Left lung (tissue), 10 donors: ENCODE data around the gene ZNF76. TPM values are rescaled to one million over a fixed set of nuclear protein-coding genes. Genes with fewer than 3 reads are reported as not detected.

Experiments
- ATAC-seq: fragments of 200-7000 bp; cut with Tn5 transposase; one replicate; pipeline ENCODE4 v1.9.1; 2020; ENCODE audit warnings: moderate library complexity
- DNase-seq, 4 donors: peaks; one replicate each; pipeline ENCODE4 v3.0.0-alpha.2; 2013 to 2020
- H3K27ac ChIP-seq, 2 donors: fragments of 200-600 bp; sonication (generic) in 1 of 2; one replicate each; pipeline versions ENCODE4 v1.5.0 to v1.8.0; 2020 to 2021
- H3K27me3 ChIP-seq, 2 donors: fragments of 200-600 bp; sonication (generic) in 1 of 2; one replicate each; pipeline versions ENCODE4 v1.5.0 to v1.8.0; 2020 to 2021
- H3K36me3 ChIP-seq, 2 donors: fragments of 200-600 bp; sonication (generic) in 1 of 2; one replicate each; pipeline versions ENCODE4 v1.5.0 to v1.8.0; 2020 to 2021
- H3K4me1 ChIP-seq, 2 donors: fragments of 200-600 bp; one replicate each; pipeline ENCODE4 v1.8.0; 2021
- H3K4me3 ChIP-seq, 2 donors: fragments of 200-600 bp; sonication (generic) in 1 of 2; one replicate each; pipeline versions ENCODE4 v1.5.0 to v1.8.0; 2020 to 2021; ENCODE audit warnings: mild to moderate bottlenecking in 1 of 2
- H3K9me3 ChIP-seq, 2 donors: fragments of 200-600 bp; sonication (generic) in 1 of 2; one replicate each; pipeline versions ENCODE4 v1.5.0 to v1.8.0; 2020 to 2021
- intact Hi-C, 2 donors: fragments of 100-400 bp; cut with DNase I; formaldehyde crosslinking; loops; one replicate each; pipeline versions ENCODE4 v1.11.2 to v1.14.2; 2022
- polyA plus RNA-seq, 6 donors: library from polyadenylated mRNA; unstranded; fragments of 120-200 nt; gene quantifications; one replicate each; pipeline ENCODE4 v1.2.1, GENCODE V29; 2013; ENCODE audit not compliant: insufficient read length in 6 of 6
- total RNA-seq, 2 donors: library from RNA; stranded (reverse); fragmentation: NEBNext Ultra II Directional; extraction: Animal tissue kit (Norgen Biotek cat#: 25700); gene quantifications; one replicate each; pipeline ENCODE4 v1.2.1, GENCODE V29; 2021
- TF ChIP-seq, protein P1 (sequence below), 2 donors: fragments of 200-600 bp; sonication (generic) in 1 of 2; IDR thresholded peaks; one replicate each; pipeline versions ENCODE4 v1.5.0 to v1.8.0; 2021; ENCODE audit warnings: antibody characterized with exemption in 2 of 2
- donor health status: DM: no; HTN: yes; CAD: no.
- donor health status: DM: no; HTN: no; CAD: no.

Gene ZNF76
- total and polyA plus RNA-seq, 8 donors, result 28.3 to 44.4 (median 41.0) TPM

DNA sequence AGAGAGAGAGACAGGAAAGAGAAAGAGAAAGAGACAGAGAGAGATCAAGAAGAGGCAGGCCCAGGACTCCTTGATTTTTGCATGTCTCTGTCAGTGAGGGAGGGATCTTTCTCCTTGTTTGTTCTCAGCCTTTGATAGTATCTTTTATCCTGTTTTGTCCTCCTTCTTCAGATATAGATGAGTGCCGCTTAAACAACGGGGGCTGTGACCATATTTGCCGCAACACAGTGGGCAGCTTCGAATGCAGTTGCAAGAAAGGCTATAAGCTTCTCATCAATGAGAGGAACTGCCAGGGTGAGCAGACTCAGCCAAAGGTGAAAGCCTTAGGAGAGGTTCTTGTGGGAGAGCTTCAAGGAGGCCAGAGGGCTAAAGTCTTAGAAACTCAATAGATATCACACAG, 20.0 kb upstream of the ZNF76 start:
- intact Hi-C loops, result no loop called here
- no peaks in the 10 kb centered on the region for H3K27me3 ChIP-seq
- TF ChIP-seq, protein P1, sequence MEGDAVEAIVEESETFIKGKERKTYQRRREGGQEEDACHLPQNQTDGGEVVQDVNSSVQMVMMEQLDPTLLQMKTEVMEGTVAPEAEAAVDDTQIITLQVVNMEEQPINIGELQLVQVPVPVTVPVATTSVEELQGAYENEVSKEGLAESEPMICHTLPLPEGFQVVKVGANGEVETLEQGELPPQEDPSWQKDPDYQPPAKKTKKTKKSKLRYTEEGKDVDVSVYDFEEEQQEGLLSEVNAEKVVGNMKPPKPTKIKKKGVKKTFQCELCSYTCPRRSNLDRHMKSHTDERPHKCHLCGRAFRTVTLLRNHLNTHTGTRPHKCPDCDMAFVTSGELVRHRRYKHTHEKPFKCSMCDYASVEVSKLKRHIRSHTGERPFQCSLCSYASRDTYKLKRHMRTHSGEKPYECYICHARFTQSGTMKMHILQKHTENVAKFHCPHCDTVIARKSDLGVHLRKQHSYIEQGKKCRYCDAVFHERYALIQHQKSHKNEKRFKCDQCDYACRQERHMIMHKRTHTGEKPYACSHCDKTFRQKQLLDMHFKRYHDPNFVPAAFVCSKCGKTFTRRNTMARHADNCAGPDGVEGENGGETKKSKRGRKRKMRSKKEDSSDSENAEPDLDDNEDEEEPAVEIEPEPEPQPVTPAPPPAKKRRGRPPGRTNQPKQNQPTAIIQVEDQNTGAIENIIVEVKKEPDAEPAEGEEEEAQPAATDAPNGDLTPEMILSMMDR (IDR thresholded peaks at IDR 0.05), result no peak
- H3K9me3 ChIP-seq, result no peaks in the 10 kb centered on the region
- H3K36me3 ChIP-seq, result peaks cover 0 to 11% of the 10 kb centered on the region in 2 donors
- no peak for ATAC-seq
- no peak for DNase-seq
- H3K4me3 ChIP-seq, result no peak overlapping the region
- H3K4me1 ChIP-seq, result peaks cover 13 to 30% of the 10 kb centered on the region in 2 donors
- no peak overlapping the region for H3K27ac ChIP-seq

DNA sequence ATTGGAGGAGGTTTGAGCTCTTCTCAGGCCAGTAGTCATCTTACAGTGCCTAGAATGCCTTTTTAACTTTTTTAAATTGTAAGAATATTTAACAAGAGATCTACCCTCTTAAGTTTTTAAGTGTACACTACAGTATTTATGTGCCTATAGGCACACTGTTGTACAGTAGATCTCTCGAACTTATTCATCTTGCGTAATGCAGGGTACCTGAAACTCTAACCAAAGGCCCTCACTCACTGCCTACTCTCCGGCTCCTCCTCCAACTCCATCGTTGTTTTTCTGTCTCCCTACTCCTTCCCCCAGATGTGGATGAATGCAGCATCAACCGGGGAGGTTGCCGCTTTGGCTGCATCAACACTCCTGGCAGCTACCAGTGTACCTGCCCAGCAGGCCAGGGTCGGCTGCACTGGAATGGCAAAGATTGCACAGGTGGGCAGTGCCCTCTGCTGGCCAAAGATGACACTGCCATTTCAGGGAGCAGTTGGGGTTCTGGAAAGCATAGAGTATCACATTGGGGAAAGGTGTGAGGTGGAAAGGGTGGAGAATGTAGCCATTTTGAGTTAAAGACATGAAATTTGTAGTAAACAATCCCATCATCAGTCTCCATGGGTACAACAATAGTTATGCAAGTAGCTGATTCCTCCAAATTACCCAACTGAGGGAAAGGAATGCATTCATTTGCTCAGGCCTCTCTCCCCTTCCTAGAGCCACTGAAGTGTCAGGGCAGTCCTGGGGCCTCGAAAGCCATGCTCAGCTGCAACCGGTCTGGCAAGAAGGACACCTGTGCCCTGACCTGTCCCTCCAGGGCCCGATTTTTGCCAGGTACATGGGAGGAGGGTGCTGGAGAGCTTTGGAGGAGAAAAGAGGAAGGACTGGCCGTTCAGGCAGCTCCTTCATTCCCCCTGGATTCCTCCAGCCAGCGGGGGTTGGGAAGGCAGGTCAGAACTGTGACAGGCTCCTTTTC, 18.4 kb upstream of the ZNF76 start:
- TF ChIP-seq, protein P1 (IDR thresholded peaks at IDR 0.05), result peak; percentile 92 to 95
- Histone ChIP-seq H3K27ac (peak overlapping the region in 1 of 2 donors; percentile 48), H3K4me1 (peaks cover 13 to 30% of the 10 kb centered on the region in 2 donors), H3K4me3 (no peak overlapping the region), H3K36me3 (peaks cover 0 to 21% of the 10 kb centered on the region in 2 donors), H3K27me3 (no peaks in the 10 kb centered on the region), H3K9me3 (no peaks in the 10 kb centered on the region)
- ATAC-seq (peak; percentile 89), DNase-seq (peak; percentile 60 to 90 (median 76))
- intact Hi-C loops, result loop anchor here in 1 of 2 donors (10.0 kb wide), 1 partner anchor 96 kb away; the partner anchor contains the start of gene TCP11

DNA sequence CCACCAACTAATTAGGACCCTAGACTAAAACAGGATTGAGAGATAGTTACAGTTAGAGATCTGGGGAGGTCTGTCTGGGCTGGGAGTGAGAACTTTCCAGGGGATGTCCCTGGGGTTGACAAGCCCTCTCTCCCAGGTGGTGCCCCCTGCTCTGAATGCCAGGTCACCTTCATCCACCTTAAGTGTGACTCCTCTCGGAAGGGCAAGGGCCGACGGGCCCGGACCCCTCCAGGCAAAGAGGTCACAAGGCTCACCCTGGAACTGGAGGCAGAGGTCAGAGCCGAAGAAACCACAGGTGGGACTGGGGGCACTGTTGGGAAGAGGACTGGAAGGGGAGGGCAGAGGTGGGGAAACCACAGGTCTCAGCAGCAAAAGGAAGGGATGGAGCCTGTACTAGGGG, 17.0 kb upstream of the ZNF76 start:
- Histone ChIP-seq H3K4me3 (no peak overlapping the region), H3K4me1 (peaks cover 13 to 30% of the 10 kb centered on the region in 2 donors), H3K36me3 (peaks cover 0 to 27% of the 10 kb centered on the region in 2 donors), H3K27me3 (no peaks in the 10 kb centered on the region), H3K27ac (no peak overlapping the region), H3K9me3 (no peaks in the 10 kb centered on the region)
- DNase-seq, result no peak
- TF ChIP-seq, protein P1 (IDR thresholded peaks at IDR 0.05), result no peak
- no peak for ATAC-seq
- intact Hi-C loops, result loop anchor here in 1 of 2 donors (10.0 kb wide), 1 partner anchor 98 kb away; the partner anchor contains the start of gene TCP11

DNA sequence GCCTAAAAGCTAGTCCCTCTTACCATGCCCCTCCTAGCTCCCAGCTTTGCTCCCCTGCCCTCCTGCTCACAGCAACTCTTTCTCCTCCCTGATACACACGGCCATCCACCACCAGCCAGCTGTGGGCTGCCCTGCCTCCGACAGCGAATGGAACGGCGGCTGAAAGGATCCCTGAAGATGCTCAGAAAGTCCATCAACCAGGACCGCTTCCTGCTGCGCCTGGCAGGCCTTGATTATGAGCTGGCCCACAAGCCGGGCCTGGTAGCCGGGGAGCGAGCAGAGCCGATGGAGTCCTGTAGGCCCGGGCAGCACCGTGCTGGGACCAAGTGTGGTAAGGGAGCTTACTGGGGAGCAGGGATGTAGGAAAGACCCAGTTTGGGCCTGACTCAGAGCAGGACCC, 16.6 kb upstream of the ZNF76 start:
- intact Hi-C loops, result loop anchor here in 1 of 2 donors (10.0 kb wide), 1 partner anchor 98 kb away; the partner anchor contains the start of gene TCP11
- Histone ChIP-seq H3K4me3 (no peak overlapping the region), H3K9me3 (no peaks in the 10 kb centered on the region), H3K27ac (no peak overlapping the region), H3K27me3 (no peaks in the 10 kb centered on the region), H3K36me3 (peaks cover 0 to 27% of the 10 kb centered on the region in 2 donors), H3K4me1 (peaks cover 13 to 29% of the 10 kb centered on the region in 2 donors)
- ATAC-seq (no peak), DNase-seq (no peak)
- TF ChIP-seq, protein P1 (IDR thresholded peaks at IDR 0.05), result no peak

DNA sequence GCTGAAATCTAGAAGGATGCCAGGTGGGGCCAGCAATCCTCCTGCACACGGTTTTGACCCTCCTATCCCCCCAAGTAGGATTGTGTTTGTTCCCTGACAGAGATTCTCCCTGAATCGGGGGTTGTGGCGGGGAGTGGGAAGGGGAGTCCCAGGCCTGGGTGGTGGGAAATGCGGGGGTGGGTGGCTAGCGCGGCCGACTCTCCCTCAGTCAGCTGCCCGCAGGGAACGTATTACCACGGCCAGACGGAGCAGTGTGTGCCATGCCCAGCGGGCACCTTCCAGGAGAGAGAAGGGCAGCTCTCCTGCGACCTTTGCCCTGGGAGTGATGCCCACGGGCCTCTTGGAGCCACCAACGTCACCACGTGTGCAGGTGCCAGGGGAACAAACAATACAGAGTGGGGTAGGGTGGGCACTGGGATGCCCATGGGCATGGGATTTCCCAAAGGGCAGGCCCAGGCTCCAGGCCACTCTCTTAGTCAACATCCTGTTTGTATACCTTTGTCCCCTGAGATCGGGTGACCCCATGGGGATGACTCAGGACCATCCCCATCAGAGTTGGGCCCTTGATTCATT, 16.1 kb upstream of the ZNF76 start:
- no peaks in the 10 kb centered on the region for H3K9me3 ChIP-seq
- ATAC-seq (no peak), DNase-seq (no peak)
- H3K27me3 ChIP-seq, result no peaks in the 10 kb centered on the region
- TF ChIP-seq, protein P1 (IDR thresholded peaks at IDR 0.05), result no peak
- intact Hi-C loops, result loop anchor here in 1 of 2 donors (10.0 kb wide), 1 partner anchor 99 kb away; the partner anchor contains the start of gene TCP11
- peaks cover 0 to 27% of the 10 kb centered on the region in 2 donors for H3K36me3 ChIP-seq
- H3K4me3 ChIP-seq, result no peak overlapping the region
- H3K4me1 ChIP-seq, result peaks cover 10 to 24% of the 10 kb centered on the region in 2 donors
- no peak overlapping the region for H3K27ac ChIP-seq
